WTC11 (cell line): ENCODE measurements around the gene ZNF774. TPM values are rescaled to one million over a fixed set of nuclear protein-coding genes. Genes with fewer than 3 reads are reported as not detected.

ENCODE experiments used
- ATAC-seq: fragments of 200-7000 bp; cut with Tn5 transposase; 2 replicates; pipeline ENCODE4 v1.10.0; 2021; ENCODE audit warnings: mild to moderate bottlenecking, moderate library complexity
- Bru-seq: library from RNA; stranded (reverse); fragments of 400-500 nt; gene quantifications from one replicate; lab custom pipeline; 2021; lab: Mats Ljungman, UMichigan
- CTCF ChIA-PET: fragments of 300-600 bp; sonication (Branson Sonifier 250); formaldehyde crosslinking; loops from one replicate; lab custom pipeline; 2021; ENCODE audit warnings: antibody characterized with exemption; lab: Charles Lee
- POLR2A ChIA-PET: fragments of 350-600 bp; sonication (Branson Sonifier 250); formaldehyde crosslinking; loops from one replicate; lab custom pipeline; 2021; ENCODE audit warnings: antibody characterized with exemption; lab: Charles Lee
- DNase-seq: peaks from one replicate; pipeline ENCODE4 v3.0.0; 2021; ENCODE audit warnings: low spot score
- H3K27ac Mint-ChIP-seq: 2 replicates; pipeline ENCODE4 v1.8.0; 2021; ENCODE audit warnings: mixed read lengths
- H3K27me3 Mint-ChIP-seq: 2 replicates; pipeline ENCODE4 v1.8.0; 2021; ENCODE audit warnings: low read depth, mild to moderate bottlenecking, moderate library complexity, mixed read lengths
- H3K36me3 Mint-ChIP-seq: 2 replicates; pipeline ENCODE4 v1.8.0; 2021; ENCODE audit warnings: mixed read lengths
- H3K4me1 Mint-ChIP-seq: 2 replicates; pipeline ENCODE4 v1.8.0; 2022; ENCODE audit warnings: mixed read lengths
- H3K4me3 Mint-ChIP-seq: 2 replicates; pipeline ENCODE4 v1.8.0; 2021; ENCODE audit warnings: mild to moderate bottlenecking, moderate library complexity, mixed read lengths
- H3K9me3 Mint-ChIP-seq: 2 replicates; pipeline ENCODE4 v1.8.0; 2021; ENCODE audit warnings: mixed read lengths
- ATF1 ChIP-seq: sonication (generic); formaldehyde crosslinking; IDR thresholded peaks from 2 replicates; pipeline ENCODE4 v1.8.1; 2023; ENCODE audit warnings: mild to moderate bottlenecking, moderate library complexity, missing genetic modification reagents
- CBFB ChIP-seq: sonication (generic); formaldehyde crosslinking; IDR thresholded peaks from 2 replicates; pipeline ENCODE4 v1.8.1; 2022; ENCODE audit warnings: mild to moderate bottlenecking, low read depth, missing genetic modification reagents
- CREM ChIP-seq: sonication (generic); formaldehyde crosslinking; IDR thresholded peaks from 2 replicates; pipeline ENCODE4 v1.8.1; 2022; ENCODE audit warnings: mild to moderate bottlenecking, missing genetic modification reagents, moderate library complexity
- FOXK1 ChIP-seq: sonication (generic); formaldehyde crosslinking; IDR thresholded peaks from 2 replicates; pipeline ENCODE4 v1.8.0; 2022; ENCODE audit warnings: mild to moderate bottlenecking, moderate library complexity, missing genetic modification reagents
- FOXP1 ChIP-seq: sonication (generic); formaldehyde crosslinking; IDR thresholded peaks from 2 replicates; pipeline ENCODE4 v1.8.0; 2022; ENCODE audit warnings: missing genetic modification reagents, mild to moderate bottlenecking, moderate library complexity, borderline replicate concordance
- HMGA2 ChIP-seq: fragments of 250-450 bp; sonication (Bioruptor Pico); IDR thresholded peaks from 2 replicates; pipeline ENCODE4 v1.4.0; 2021; ENCODE audit warnings: mild to moderate bottlenecking, moderate library complexity
- IRF2 ChIP-seq: sonication (generic); formaldehyde crosslinking; IDR thresholded peaks from 2 replicates; pipeline ENCODE4 v1.8.0; 2022; ENCODE audit warnings: low read depth, missing genetic modification reagents, borderline replicate concordance
- JUN ChIP-seq: sonication (generic); formaldehyde crosslinking; IDR thresholded peaks from 2 replicates; pipeline ENCODE4 v1.8.0; 2023; ENCODE audit warnings: mild to moderate bottlenecking, missing genetic modification reagents
- MXD4 ChIP-seq: fragments of 250-450 bp; sonication (Bioruptor Pico); IDR thresholded peaks from 2 replicates; pipeline ENCODE4 v1.8.0; 2021; ENCODE audit warnings: mild to moderate bottlenecking, moderate library complexity, borderline replicate concordance
- NFE2L1 ChIP-seq: sonication (generic); formaldehyde crosslinking; IDR thresholded peaks from 2 replicates; pipeline ENCODE4 v1.8.1; 2023; ENCODE audit warnings: missing genetic modification reagents
- NR3C1 ChIP-seq: sonication (generic); formaldehyde crosslinking; conservative IDR thresholded peaks from 2 replicates; pipeline ENCODE4 v1.8.1; 2023; ENCODE audit warnings: low read depth, mild to moderate bottlenecking, missing genetic modification reagents
- RELA ChIP-seq: sonication (generic); formaldehyde crosslinking; IDR thresholded peaks from 2 replicates; pipeline ENCODE4 v1.8.1; 2022; ENCODE audit warnings: missing genetic modification reagents, mild to moderate bottlenecking, borderline replicate concordance
- ZNF219 ChIP-seq: sonication (generic); formaldehyde crosslinking; IDR thresholded peaks from 2 replicates; pipeline ENCODE4 v1.8.0; 2023; ENCODE audit warnings: missing genetic modification reagents, mild to moderate bottlenecking, borderline replicate concordance
- ZNF263 ChIP-seq: sonication (generic); formaldehyde crosslinking; IDR thresholded peaks from 2 replicates; pipeline ENCODE4 v1.8.1; 2022; ENCODE audit warnings: low read depth, mild to moderate bottlenecking, moderate library complexity, missing genetic modification reagents
- ZNF671 ChIP-seq: fragments of 250-450 bp; sonication (Bioruptor Pico); IDR thresholded peaks from 2 replicates; pipeline ENCODE4 v1.8.0; 2021; ENCODE audit warnings: mild to moderate bottlenecking
- long read RNA-seq, 3 experiments: library from RNA in 1 of 3; library from capped mRNA in 1 of 3; library from polyadenylated mRNA in 1 of 3; unstranded in 2 of 3; stranded (forward) in 1 of 3; transcript quantifications; one replicate each; pipeline ENCODE4 v2.0.0, GENCODE V29; 2021
- total RNA-seq: library from RNA; stranded (reverse); gene quantifications from 3 replicates; pipeline ENCODE4 v1.2.3, GENCODE V29; 2021
- TF ChIP-seq, protein P1 (sequence below): sonication (generic); formaldehyde crosslinking; IDR thresholded peaks from 2 replicates; pipeline ENCODE4 v1.8.1; 2022; ENCODE audit warnings: mild to moderate bottlenecking, moderate library complexity, missing genetic modification reagents
- TF ChIP-seq, protein P2 (sequence below): sonication (generic); formaldehyde crosslinking; IDR thresholded peaks from 2 replicates; pipeline ENCODE4 v1.8.1; 2023; ENCODE audit warnings: mild to moderate bottlenecking, missing genetic modification reagents, borderline replicate concordance
- TF ChIP-seq, protein P3 (sequence below): sonication (generic); formaldehyde crosslinking; IDR thresholded peaks from 2 replicates; pipeline ENCODE4 v1.8.1; 2023; ENCODE audit warnings: mild to moderate bottlenecking, missing genetic modification reagents
- TF ChIP-seq, protein P4 (sequence below): sonication (generic); formaldehyde crosslinking; IDR thresholded peaks from 2 replicates; pipeline ENCODE4 v1.8.1; 2022; ENCODE audit warnings: low read depth, missing genetic modification reagents, borderline replicate concordance
- TF ChIP-seq, protein P5 (sequence below): fragments of 250-450 bp; sonication (Bioruptor Pico); IDR thresholded peaks from 2 replicates; pipeline ENCODE4 v1.9.0; 2021; ENCODE audit warnings: mild to moderate bottlenecking
- TF ChIP-seq, protein P6 (sequence below): sonication (generic); formaldehyde crosslinking; conservative IDR thresholded peaks from 2 replicates; pipeline ENCODE4 v1.8.1; 2023; ENCODE audit warnings: mild to moderate bottlenecking, low read depth, missing genetic modification reagents, moderate library complexity
- TF ChIP-seq, protein P7 (sequence below): fragments of 250-450 bp; sonication (Bioruptor Pico); IDR thresholded peaks from 2 replicates; pipeline ENCODE4 v1.9.0; 2021; ENCODE audit warnings: moderate library complexity, mild to moderate bottlenecking, inconsistent platforms, borderline replicate concordance

ZNF774 gene
- total RNA-seq (2.6 to 3.6 TPM (median 2.9 TPM) in 3 replicates), Bru-seq, nascent RNA (percentile 50 among the genes with signal in this experiment)
- long read RNA-seq, experiment 1, full-length matches to known transcripts: 2 of 4 reads
- long read RNA-seq, experiment 1, partial matches to known transcripts: 1 of 4 reads
- long read RNA-seq, experiment 1, other reads (novel, unspliced or antisense): 1 of 4 reads
- long read RNA-seq, experiment 2: 0 reads
- long read RNA-seq, experiment 3: 0 reads

DNA sequence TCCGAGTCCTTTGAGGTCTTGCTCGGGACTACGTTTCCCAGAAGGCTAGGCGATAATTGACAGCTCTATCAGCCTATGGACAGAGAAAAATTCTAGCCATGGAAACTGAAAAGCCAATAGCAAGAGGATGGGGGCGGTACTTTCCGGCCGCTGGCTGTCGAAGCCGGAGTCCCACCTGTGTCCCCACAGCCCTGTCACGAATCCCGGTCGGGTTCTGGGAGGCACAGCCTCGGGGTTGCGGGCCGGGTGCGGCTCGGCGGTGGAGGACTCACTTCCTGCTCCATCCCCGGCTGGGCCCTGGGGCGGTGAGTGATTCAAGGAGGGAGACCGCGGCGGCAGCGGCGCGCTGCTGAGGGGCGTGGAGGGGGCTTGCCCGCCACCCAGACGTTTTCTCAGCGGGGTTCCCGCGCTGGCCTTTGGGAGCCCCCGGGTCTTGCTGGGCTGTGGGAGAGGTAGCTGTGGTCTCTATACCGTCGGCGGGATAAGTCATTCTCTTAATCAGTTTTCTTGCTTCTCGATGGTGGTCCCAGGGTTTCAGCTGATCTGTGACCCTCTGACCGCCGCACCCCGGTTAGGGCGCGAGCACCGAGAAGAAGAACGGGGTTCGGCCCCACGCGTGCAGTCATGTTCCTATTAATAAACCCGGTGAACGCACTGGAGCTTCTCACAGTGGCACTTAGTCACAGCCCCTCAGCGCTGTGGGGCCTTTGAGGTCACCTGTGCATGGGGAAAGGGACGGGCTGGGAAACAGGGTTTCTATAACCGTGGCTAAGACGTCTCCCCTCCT, at the start of gene ZNF774:
Gene ZNF774 (plus strand): TSS at position 178 of the 787 bp plus-strand sequence. CDS start 2,377 bp downstream, outside the sequence.
- peaks cover 7% of the 10 kb centered on the region for H3K27me3 Mint-ChIP-seq
- H3K27ac Mint-ChIP-seq: no peak within 1 kb of the TSS
- CTCF ChIA-PET: interaction anchor here (0.5 to 2.1 kb wide), 8 partner anchors 10 to 131 kb away, joined by 3 to 16 read pairs (median 6); no protein-coding TSS in a partner anchor
- POLR2A ChIA-PET: interaction anchor here (0.6 to 1.3 kb wide), 2 partner anchors 35 to 37 kb away, joined by 3 to 9 read pairs; no protein-coding TSS in a partner anchor
- peak; percentile 93 for DNase-seq
- no peaks in the 10 kb centered on the region for H3K4me1 Mint-ChIP-seq
- H3K4me3 Mint-ChIP-seq: peak within 1 kb of the TSS; percentile 82
- no peaks in the 10 kb centered on the region for H3K36me3 Mint-ChIP-seq
- ATAC-seq: peak; percentile 97
- no peaks in the 10 kb centered on the region for H3K9me3 Mint-ChIP-seq
- TF ChIP-seq, protein P1, sequence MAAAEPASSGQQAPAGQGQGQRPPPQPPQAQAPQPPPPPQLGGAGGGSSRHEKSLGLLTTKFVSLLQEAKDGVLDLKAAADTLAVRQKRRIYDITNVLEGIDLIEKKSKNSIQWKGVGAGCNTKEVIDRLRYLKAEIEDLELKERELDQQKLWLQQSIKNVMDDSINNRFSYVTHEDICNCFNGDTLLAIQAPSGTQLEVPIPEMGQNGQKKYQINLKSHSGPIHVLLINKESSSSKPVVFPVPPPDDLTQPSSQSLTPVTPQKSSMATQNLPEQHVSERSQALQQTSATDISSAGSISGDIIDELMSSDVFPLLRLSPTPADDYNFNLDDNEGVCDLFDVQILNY: no peak
- TF ChIP-seq JUN (no peak), ZNF671 (CRISPR knock-in tag) (no peak), CREM (CRISPR knock-in tag) (peak; percentile 16; the same call in 1 of the 2 replicates), ATF1 (CRISPR knock-in tag) (no peak), NFE2L1 (CRISPR knock-in tag) (no peak), FOXK1 (CRISPR knock-in tag) (peak; percentile 63), FOXP1 (CRISPR knock-in tag) (0 out of 2 replicates have a peak, but pooled peaks have one; percentile 45), RELA (CRISPR knock-in tag) (no peak), ZNF263 (CRISPR knock-in tag) (no peak), IRF2 (CRISPR knock-in tag) (no peak), CBFB (no peak), MXD4 (CRISPR knock-in tag) (no peak), ZNF219 (CRISPR knock-in tag) (no peak), NR3C1 (CRISPR knock-in tag) (no peak), HMGA2 (CRISPR knock-in tag) (no peak)
- TF ChIP-seq, protein P2, sequence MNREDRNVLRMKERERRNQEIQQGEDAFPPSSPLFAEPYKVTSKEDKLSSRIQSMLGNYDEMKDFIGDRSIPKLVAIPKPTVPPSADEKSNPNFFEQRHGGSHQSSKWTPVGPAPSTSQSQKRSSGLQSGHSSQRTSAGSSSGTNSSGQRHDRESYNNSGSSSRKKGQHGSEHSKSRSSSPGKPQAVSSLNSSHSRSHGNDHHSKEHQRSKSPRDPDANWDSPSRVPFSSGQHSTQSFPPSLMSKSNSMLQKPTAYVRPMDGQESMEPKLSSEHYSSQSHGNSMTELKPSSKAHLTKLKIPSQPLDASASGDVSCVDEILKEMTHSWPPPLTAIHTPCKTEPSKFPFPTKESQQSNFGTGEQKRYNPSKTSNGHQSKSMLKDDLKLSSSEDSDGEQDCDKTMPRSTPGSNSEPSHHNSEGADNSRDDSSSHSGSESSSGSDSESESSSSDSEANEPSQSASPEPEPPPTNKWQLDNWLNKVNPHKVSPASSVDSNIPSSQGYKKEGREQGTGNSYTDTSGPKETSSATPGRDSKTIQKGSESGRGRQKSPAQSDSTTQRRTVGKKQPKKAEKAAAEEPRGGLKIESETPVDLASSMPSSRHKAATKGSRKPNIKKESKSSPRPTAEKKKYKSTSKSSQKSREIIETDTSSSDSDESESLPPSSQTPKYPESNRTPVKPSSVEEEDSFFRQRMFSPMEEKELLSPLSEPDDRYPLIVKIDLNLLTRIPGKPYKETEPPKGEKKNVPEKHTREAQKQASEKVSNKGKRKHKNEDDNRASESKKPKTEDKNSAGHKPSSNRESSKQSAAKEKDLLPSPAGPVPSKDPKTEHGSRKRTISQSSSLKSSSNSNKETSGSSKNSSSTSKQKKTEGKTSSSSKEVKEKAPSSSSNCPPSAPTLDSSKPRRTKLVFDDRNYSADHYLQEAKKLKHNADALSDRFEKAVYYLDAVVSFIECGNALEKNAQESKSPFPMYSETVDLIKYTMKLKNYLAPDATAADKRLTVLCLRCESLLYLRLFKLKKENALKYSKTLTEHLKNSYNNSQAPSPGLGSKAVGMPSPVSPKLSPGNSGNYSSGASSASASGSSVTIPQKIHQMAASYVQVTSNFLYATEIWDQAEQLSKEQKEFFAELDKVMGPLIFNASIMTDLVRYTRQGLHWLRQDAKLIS (CRISPR knock-in tag): no peak
- TF ChIP-seq, protein P3, sequence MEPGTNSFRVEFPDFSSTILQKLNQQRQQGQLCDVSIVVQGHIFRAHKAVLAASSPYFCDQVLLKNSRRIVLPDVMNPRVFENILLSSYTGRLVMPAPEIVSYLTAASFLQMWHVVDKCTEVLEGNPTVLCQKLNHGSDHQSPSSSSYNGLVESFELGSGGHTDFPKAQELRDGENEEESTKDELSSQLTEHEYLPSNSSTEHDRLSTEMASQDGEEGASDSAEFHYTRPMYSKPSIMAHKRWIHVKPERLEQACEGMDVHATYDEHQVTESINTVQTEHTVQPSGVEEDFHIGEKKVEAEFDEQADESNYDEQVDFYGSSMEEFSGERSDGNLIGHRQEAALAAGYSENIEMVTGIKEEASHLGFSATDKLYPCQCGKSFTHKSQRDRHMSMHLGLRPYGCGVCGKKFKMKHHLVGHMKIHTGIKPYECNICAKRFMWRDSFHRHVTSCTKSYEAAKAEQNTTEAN (CRISPR knock-in tag): no peak
- TF ChIP-seq, protein P4, sequence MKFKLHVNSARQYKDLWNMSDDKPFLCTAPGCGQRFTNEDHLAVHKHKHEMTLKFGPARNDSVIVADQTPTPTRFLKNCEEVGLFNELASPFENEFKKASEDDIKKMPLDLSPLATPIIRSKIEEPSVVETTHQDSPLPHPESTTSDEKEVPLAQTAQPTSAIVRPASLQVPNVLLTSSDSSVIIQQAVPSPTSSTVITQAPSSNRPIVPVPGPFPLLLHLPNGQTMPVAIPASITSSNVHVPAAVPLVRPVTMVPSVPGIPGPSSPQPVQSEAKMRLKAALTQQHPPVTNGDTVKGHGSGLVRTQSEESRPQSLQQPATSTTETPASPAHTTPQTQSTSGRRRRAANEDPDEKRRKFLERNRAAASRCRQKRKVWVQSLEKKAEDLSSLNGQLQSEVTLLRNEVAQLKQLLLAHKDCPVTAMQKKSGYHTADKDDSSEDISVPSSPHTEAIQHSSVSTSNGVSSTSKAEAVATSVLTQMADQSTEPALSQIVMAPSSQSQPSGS (CRISPR knock-in tag): no peak
- TF ChIP-seq, protein P5, sequence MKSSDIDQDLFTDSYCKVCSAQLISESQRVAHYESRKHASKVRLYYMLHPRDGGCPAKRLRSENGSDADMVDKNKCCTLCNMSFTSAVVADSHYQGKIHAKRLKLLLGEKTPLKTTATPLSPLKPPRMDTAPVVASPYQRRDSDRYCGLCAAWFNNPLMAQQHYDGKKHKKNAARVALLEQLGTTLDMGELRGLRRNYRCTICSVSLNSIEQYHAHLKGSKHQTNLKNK (CRISPR knock-in tag): no peak
- TF ChIP-seq, protein P6, sequence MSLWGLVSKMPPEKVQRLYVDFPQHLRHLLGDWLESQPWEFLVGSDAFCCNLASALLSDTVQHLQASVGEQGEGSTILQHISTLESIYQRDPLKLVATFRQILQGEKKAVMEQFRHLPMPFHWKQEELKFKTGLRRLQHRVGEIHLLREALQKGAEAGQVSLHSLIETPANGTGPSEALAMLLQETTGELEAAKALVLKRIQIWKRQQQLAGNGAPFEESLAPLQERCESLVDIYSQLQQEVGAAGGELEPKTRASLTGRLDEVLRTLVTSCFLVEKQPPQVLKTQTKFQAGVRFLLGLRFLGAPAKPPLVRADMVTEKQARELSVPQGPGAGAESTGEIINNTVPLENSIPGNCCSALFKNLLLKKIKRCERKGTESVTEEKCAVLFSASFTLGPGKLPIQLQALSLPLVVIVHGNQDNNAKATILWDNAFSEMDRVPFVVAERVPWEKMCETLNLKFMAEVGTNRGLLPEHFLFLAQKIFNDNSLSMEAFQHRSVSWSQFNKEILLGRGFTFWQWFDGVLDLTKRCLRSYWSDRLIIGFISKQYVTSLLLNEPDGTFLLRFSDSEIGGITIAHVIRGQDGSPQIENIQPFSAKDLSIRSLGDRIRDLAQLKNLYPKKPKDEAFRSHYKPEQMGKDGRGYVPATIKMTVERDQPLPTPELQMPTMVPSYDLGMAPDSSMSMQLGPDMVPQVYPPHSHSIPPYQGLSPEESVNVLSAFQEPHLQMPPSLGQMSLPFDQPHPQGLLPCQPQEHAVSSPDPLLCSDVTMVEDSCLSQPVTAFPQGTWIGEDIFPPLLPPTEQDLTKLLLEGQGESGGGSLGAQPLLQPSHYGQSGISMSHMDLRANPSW (CRISPR knock-in tag): no peak
- TF ChIP-seq, protein P7, sequence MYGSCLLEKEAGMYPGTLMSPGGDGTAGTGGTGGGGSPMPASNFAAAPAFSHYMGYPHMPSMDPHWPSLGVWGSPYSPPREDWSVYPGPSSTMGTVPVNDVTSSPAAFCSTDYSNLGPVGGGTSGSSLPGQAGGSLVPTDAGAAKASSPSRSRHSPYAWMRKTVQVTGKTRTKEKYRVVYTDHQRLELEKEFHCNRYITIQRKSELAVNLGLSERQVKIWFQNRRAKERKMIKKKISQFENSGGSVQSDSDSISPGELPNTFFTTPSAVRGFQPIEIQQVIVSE (CRISPR knock-in tag): no peak
